IMR-90 (cell line): Measurements from ENCODE around the gene IGF2. TPM values are rescaled to one million over a fixed set of nuclear protein-coding genes. Genes with fewer than 3 reads are reported as not detected.

ENCODE experiments used
- ATAC-seq: fragments of 200-7000 bp; cut with Tn5 transposase; 2 replicates; pipeline ENCODE4 v1.9.1; 2020; ENCODE audit warnings: low read depth, mild to moderate bottlenecking, moderate library complexity
- BruUV-seq: library from RNA; stranded (reverse); fragments of 400-500 nt; replicated peaks from 2 replicates; lab custom pipeline; 2021; lab: Mats Ljungman, UMichigan
- CTCF ChIA-PET: fragments of 300-600 bp; formaldehyde crosslinking; extraction: SDS; loops from one replicate; lab custom pipeline; 2021; ENCODE audit warnings: antibody characterized with exemption; lab: Yijun Ruan, JAX
- POLR2A ChIA-PET: fragments of 300-600 bp; sonication (Branson Sonifier 250); formaldehyde crosslinking; loops from one replicate; lab custom pipeline; 2022; ENCODE audit warnings: antibody characterized with exemption; ENCODE audit not compliant: unreplicated experiment; lab: Charles Lee
- DNase-seq: peaks from one replicate; pipeline ENCODE4 v3.0.0; 2013
- H2AFZ ChIP-seq: replicated peaks from 2 replicates; pipeline ENCODE3; 2013; ENCODE audit warnings: low read length, mild to moderate bottlenecking; ENCODE audit not compliant: poor library complexity
- H2AK5ac ChIP-seq: 2 replicates; pipeline ENCODE4 v1.6.1; 2013; ENCODE audit warnings: low read depth, low read length, inconsistent platforms
- H2AK9ac ChIP-seq: replicated peaks from 2 replicates; pipeline ENCODE3; 2013; ENCODE audit warnings: mild to moderate bottlenecking, low read depth, low read length, moderate library complexity; ENCODE audit not compliant: poor library complexity
- H2BK120ac ChIP-seq: 2 replicates; pipeline ENCODE4 v1.6.1; 2013; ENCODE audit warnings: low read depth, low read length, inconsistent platforms
- H2BK15ac ChIP-seq: 3 replicates; pipeline ENCODE4 v1.6.1; 2013; ENCODE audit warnings: low read depth, low read length, inconsistent platforms
- H2BK20ac ChIP-seq: 2 replicates; pipeline ENCODE4 v1.6.1; 2013; ENCODE audit warnings: low read depth, mild to moderate bottlenecking, inconsistent platforms, low read length, moderate library complexity
- H2BK5ac ChIP-seq: 2 replicates; pipeline ENCODE4 v1.6.1; 2013; ENCODE audit warnings: mild to moderate bottlenecking, low read depth, low read length, inconsistent platforms; ENCODE audit not compliant: poor library complexity, severe bottlenecking
- H3K14ac ChIP-seq: replicated peaks from 2 replicates; pipeline ENCODE4 v1.6.1; 2013; ENCODE audit warnings: low read depth, low read length, inconsistent platforms
- H3K18ac ChIP-seq: 2 replicates; pipeline ENCODE4 v1.6.1; 2013; ENCODE audit warnings: low read depth, low read length, control low read depth
- H3K23ac ChIP-seq: 2 replicates; pipeline ENCODE4 v1.6.1; 2013; ENCODE audit warnings: low read depth, low read length, inconsistent platforms
- H3K27ac ChIP-seq: 2 replicates; pipeline ENCODE4 v1.5.1; 2013; ENCODE audit warnings: mild to moderate bottlenecking, control low read depth, low read length; ENCODE audit not compliant: insufficient read depth
- H3K27me3 ChIP-seq: 2 replicates; pipeline ENCODE4 v1.6.1; 2013; ENCODE audit warnings: low read length; ENCODE audit not compliant: control insufficient read depth, insufficient read depth
- H3K36me3 ChIP-seq: 2 replicates; pipeline ENCODE4 v1.6.1; 2013; ENCODE audit warnings: low read length, mixed read lengths; ENCODE audit not compliant: control insufficient read depth, insufficient read depth
- H3K4ac ChIP-seq: 2 replicates; pipeline ENCODE4 v1.6.1; 2013; ENCODE audit warnings: low read depth, low read length, inconsistent platforms
- H3K4me1 ChIP-seq: 2 replicates; pipeline ENCODE4 v1.6.1; 2013; ENCODE audit warnings: low read length, mixed read lengths; ENCODE audit not compliant: control insufficient read depth, insufficient read depth
- H3K4me2 ChIP-seq: 2 replicates; pipeline ENCODE4 v1.6.1; 2013; ENCODE audit warnings: low read depth, mild to moderate bottlenecking, control low read depth, low read length, moderate library complexity
- H3K4me3 ChIP-seq: 2 replicates; pipeline ENCODE4 v1.5.1; 2013; ENCODE audit warnings: low read depth, mild to moderate bottlenecking, control low read depth, low read length, moderate library complexity; ENCODE audit not compliant: insufficient read depth
- H3K56ac ChIP-seq: 2 replicates; pipeline ENCODE4 v1.6.1; 2013; ENCODE audit warnings: low read length, inconsistent platforms; ENCODE audit not compliant: insufficient read depth; ENCODE audit errors: extremely low read depth
- H3K79me1 ChIP-seq, 2 experiments: 2 replicates each; pipeline ENCODE4 v1.6.1; 2013; ENCODE audit warnings: low read length in 2 of 2, inconsistent platforms in 1 of 2, low read depth in 1 of 2
- H3K9ac ChIP-seq: 2 replicates; pipeline ENCODE4 v1.6.1; 2013; ENCODE audit warnings: low read depth, low read length, control low read depth
- H3K9me1 ChIP-seq: 2 replicates; pipeline ENCODE4 v1.6.1; 2013; ENCODE audit warnings: low read length, inconsistent platforms; ENCODE audit not compliant: insufficient read depth
- H3K9me3 ChIP-seq: 2 replicates; pipeline ENCODE4 v1.6.1; 2013; ENCODE audit warnings: low read length; ENCODE audit not compliant: control insufficient read depth, insufficient read depth
- H4K20me1 ChIP-seq: 2 replicates; pipeline ENCODE4 v1.6.1; 2013; ENCODE audit warnings: low read length, inconsistent platforms; ENCODE audit not compliant: insufficient read depth
- H4K5ac ChIP-seq: 2 replicates; pipeline ENCODE4 v1.6.1; 2013; ENCODE audit warnings: mild to moderate bottlenecking, low read depth, low read length, control low read depth
- H4K8ac ChIP-seq, 2 experiments: 2 replicates each; pipeline ENCODE4 v1.6.1; 2013; ENCODE audit warnings: low read depth in 2 of 2, low read length in 2 of 2, control low read depth in 1 of 2, inconsistent platforms in 1 of 2
- H4K91ac ChIP-seq: 2 replicates; pipeline ENCODE4 v1.6.1; 2013; ENCODE audit warnings: low read depth, low read length, inconsistent platforms; ENCODE audit not compliant: insufficient read depth
- BHLHE40 ChIP-seq: fragments of 150-350 bp; IDR thresholded peaks from 2 replicates; pipeline ENCODE4 v1.6.1; 2016; ENCODE audit warnings: mild to moderate bottlenecking, low read depth, low read length
- CEBPB ChIP-seq: IDR thresholded peaks from 2 replicates; pipeline ENCODE4 v1.6.1; 2012; ENCODE audit warnings: low read depth, low read length, improper control_type of control experiment
- CHD1 ChIP-seq: IDR thresholded peaks from 2 replicates; pipeline ENCODE4 v1.6.1; 2012; ENCODE audit warnings: low read depth, low read length, improper control_type of control experiment
- CTCF ChIP-seq: conservative IDR thresholded peaks from 2 replicates; pipeline ENCODE4 v1.5.1; 2012; ENCODE audit warnings: mild to moderate bottlenecking, low read depth, low read length, improper control_type of control experiment
- ELK1 ChIP-seq: fragments of 150-350 bp; IDR thresholded peaks from 2 replicates; pipeline ENCODE4 v1.6.1; 2016; ENCODE audit warnings: low read depth, mild to moderate bottlenecking, low read length, moderate library complexity, borderline replicate concordance
- MAFK ChIP-seq: IDR thresholded peaks from 2 replicates; pipeline ENCODE4 v1.6.1; 2012; ENCODE audit warnings: low read depth, low read length, improper control_type of control experiment
- MAZ ChIP-seq: IDR thresholded peaks from 2 replicates; pipeline ENCODE4 v1.6.1; 2012; ENCODE audit warnings: low read depth, mild to moderate bottlenecking, low read length, improper control_type of control experiment, moderate library complexity, borderline replicate concordance
- MXI1 ChIP-seq: IDR thresholded peaks from 2 replicates; pipeline ENCODE4 v1.6.1; 2012; ENCODE audit warnings: low read depth, mild to moderate bottlenecking, low read length, moderate library complexity, borderline replicate concordance
- NFE2L2 ChIP-seq: fragments of 150-350 bp; IDR thresholded peaks from 2 replicates; pipeline ENCODE4 v1.6.1; 2016; ENCODE audit warnings: low read depth, mild to moderate bottlenecking, low read length
- POLR2A ChIP-seq: IDR thresholded peaks from 2 replicates; pipeline ENCODE4 v1.6.1; 2012; ENCODE audit warnings: mild to moderate bottlenecking, low read depth, low read length
- RAD21 ChIP-seq: IDR thresholded peaks from 2 replicates; pipeline ENCODE4 v1.6.1; 2012; ENCODE audit warnings: low read length, improper control_type of control experiment
- RCOR1 ChIP-seq: IDR thresholded peaks from 2 replicates; pipeline ENCODE4 v1.6.1; 2012; ENCODE audit warnings: mild to moderate bottlenecking, low read length, improper control_type of control experiment; ENCODE audit not compliant: insufficient replicate concordance
- RFX5 ChIP-seq: IDR thresholded peaks from 2 replicates; pipeline ENCODE4 v1.8.0; 2012; ENCODE audit warnings: low read depth, mild to moderate bottlenecking, low read length, moderate library complexity
- SMC3 ChIP-seq: fragments of 150-350 bp; IDR thresholded peaks from 2 replicates; pipeline ENCODE4 v1.6.1; 2016; ENCODE audit warnings: low read depth, mild to moderate bottlenecking, antibody characterized with exemption, low read length, moderate library complexity
- USF2 ChIP-seq: fragments of 150-350 bp; IDR thresholded peaks from 2 replicates; pipeline ENCODE4 v1.6.1; 2017; ENCODE audit warnings: mild to moderate bottlenecking, antibody characterized with exemption, low read length, low read depth
- WGBS, 2 experiments: methylation state at CpG; one replicate each; pipeline versions ENCODE4 v1.1.5 to v1.1.7; 2013; ENCODE audit warnings: missing lambda C conversion rate in 2 of 2; ENCODE audit not compliant: insufficient read length in 1 of 2; ENCODE audit errors: extremely low coverage in 2 of 2; 5-methylcytosine and 5-hydroxymethylcytosine counted together
- dilution Hi-C: fragments of 300-500 bp; cut with HindIII; formaldehyde crosslinking; loops from one replicate; pipeline ENCODE4 v1.14.3; 2018; ENCODE audit warnings: low sequenced_read_pairs; ENCODE audit not compliant: unreplicated experiment
- in situ Hi-C: fragments of 300-500 bp; cut with MboI; formaldehyde crosslinking; loops from 3 replicates; pipeline ENCODE4 v1.14.3; 2019; ENCODE audit warnings: low sequenced_read_pairs, inconsistent platforms, mixed read lengths
- intact Hi-C: fragments of 100-400 bp; cut with micrococcal nuclease; formaldehyde crosslinking; loops from 2 replicates; pipeline ENCODE4 v1.10.0; 2022
- polyA plus RNA-seq, 3 experiments: library from polyadenylated mRNA; depleted of rRNA; stranded (reverse); fragments of >200 nt; gene quantifications; 2 replicates each; pipeline ENCODE4 v1.2.3, GENCODE V29; 2012; ENCODE audit warnings: low replicate concordance in 1 of 3
- total RNA-seq: library from RNA; depleted of rRNA; stranded (reverse); fragments of >200 nt; gene quantifications from 2 replicates; pipeline ENCODE4 v1.2.3, GENCODE V29; 2012

The IGF2 gene
- total and polyA plus RNA-seq, 2 of the 4 experiments (the other 2 are of a cell fraction), result 2.3 to 21.8 TPM

GRCh38 chr11:2103668-2104523 lies 35.3 kb downstream of the IGF2 start:
- peaks cover 10% of the 10 kb centered on the region for H3K27me3 ChIP-seq
- in situ Hi-C loops, result no loop called here
- TF ChIP-seq RCOR1, result no peak
- no peak for TF ChIP-seq CHD1
- TF ChIP-seq SMC3, result no peak
- TF ChIP-seq USF2, result no peak
- no peak for TF ChIP-seq CTCF
- TF ChIP-seq ELK1, result no peak
- TF ChIP-seq BHLHE40, result no peak
- TF ChIP-seq NFE2L2, result no peak
- TF ChIP-seq MAFK, result no peak
- no peak for TF ChIP-seq POLR2A
- no peak for TF ChIP-seq RAD21
- no peak for TF ChIP-seq RFX5
- no peak for TF ChIP-seq MAZ
- no peak for TF ChIP-seq MXI1
- no peak for TF ChIP-seq CEBPB

More at GRCh38 chr11:2103668-2104523, 35.3 kb downstream of the IGF2 start:
- Histone ChIP-seq H3K36me3 (no peaks in the 10 kb centered on the region), H3K79me1 (no peaks in the 10 kb centered on the region), H4K5ac (no peak overlapping the region), H3K4ac (no peak overlapping the region), H3K9me3 (no peaks in the 10 kb centered on the region), H3K56ac (no peak overlapping the region), H2AK5ac (no peak overlapping the region), H4K91ac (no peak overlapping the region), H3K9ac (no peak overlapping the region), H3K23ac (no peak overlapping the region), H3K9me1 (peaks cover 4% of the 10 kb centered on the region; the same call in 1 of the 2 replicates), H3K4me3 (no peak overlapping the region), H2BK15ac (no peak overlapping the region), H4K8ac (no peak overlapping the region), H3K18ac (no peak overlapping the region), H2AFZ (peak overlapping the region; percentile 49), H2BK20ac (no peak overlapping the region), H2AK9ac (no peak overlapping the region), H3K27ac (no peak overlapping the region), H3K4me1 (no peaks in the 10 kb centered on the region), H2BK5ac (no peak overlapping the region), H3K14ac (no peak overlapping the region), H3K4me2 (no peak overlapping the region), H2BK120ac (peak overlapping the region; percentile 15; the same call in 1 of the 2 replicates), H4K20me1 (no peaks in the 10 kb centered on the region)
- intact Hi-C loops (no loop called here), dilution Hi-C loops (no loop called here)
- CTCF ChIA-PET, result no interaction called here
- no peak for DNase-seq
- no peak for ATAC-seq
- no TSS peak for BruUV-seq
- POLR2A ChIA-PET, result no interaction called here
- 85% methylated on average over 11 of the region's 25 CpGs; no CpG with 5 or more reads in 1 of the 2 experiments for WGBS, 2 experiments
